A172 (cell line): Measurements from ENCODE around the gene SAP30BP. TPM values are rescaled to one million over a fixed set of nuclear protein-coding genes. Genes with fewer than 3 reads are reported as not detected.

Experiments
- DNase-seq: peaks from one replicate; pipeline ENCODE4 v3.0.0-alpha.2; 2015; ENCODE audit warnings: low spot score
- total RNA-seq: library from RNA; depleted of rRNA; stranded (reverse); fragments of >200 nt; shearing (Covaris generic); gene quantifications from 2 replicates; pipeline ENCODE4 v1.2.3, GENCODE V29; 2014

SAP30BP gene
- total RNA-seq, 1 experiment from 2014 or later: 169 TPM

DNA sequence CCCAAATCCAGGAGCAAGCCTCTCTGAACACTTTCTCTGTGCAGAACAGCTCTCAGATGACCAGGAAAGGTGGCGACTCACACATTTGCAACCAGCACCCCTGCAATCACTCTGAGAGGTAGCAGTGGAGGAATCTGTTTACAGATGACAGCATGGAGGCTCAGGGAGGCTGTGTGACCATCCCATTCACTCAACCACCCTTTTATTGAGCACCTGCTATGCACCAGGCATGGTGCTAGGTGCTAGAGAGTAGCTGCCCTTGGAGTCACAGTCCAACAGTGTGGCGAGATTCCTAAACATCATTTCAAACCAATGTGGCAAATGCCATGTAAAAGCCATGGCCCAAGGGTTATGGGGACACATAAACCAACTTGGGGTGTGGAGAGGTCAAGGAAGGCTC, 52.6 kb downstream of the SAP30BP start:
- DNase-seq: no peak

DNA sequence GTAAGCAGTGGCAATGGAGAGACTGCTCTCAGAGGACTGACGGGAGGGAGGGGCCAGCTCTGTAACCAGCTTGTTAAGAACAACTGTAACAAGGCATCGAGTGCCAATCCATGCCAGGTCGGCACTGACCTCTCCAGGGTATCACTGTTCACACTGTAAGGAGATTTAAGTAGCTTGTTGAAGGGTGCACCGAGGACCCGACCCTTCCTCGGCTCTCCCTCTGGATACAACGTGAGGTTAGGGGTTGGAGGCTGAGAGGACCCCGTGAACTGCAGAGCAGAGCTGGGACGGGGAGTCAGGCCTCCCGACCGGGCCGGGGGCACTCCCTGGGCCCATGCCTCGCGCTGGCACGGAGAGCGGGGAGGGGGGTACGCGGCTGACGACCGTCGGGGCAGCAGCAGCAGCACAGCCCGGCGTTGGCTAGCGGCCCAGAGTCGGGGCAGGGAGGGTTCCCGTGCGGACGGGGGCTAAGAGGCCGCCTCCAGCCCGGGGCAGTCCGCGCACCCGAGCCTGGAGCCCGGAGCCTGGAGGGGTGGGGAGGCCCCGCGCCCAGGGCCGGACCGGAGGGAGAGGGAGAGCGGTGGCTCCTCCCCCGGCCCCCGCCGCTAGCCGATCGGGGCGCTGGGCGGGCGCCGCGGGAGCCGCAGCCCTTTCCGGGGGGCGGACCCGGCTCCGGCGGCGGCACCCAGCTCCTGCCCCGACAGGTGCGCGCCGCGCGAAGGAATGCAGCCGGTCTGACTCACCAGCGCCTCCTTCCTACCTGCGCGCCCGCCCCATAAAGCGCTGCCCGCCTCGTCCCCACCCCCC, 53.7 kb downstream of the SAP30BP start, which contains the start of gene ITGB4:
ITGB4 (plus strand) TSS at position 804 of the 807 bp plus-strand sequence. CDS start 3,245 bp downstream, outside the sequence.
- no peak for DNase-seq

DNA sequence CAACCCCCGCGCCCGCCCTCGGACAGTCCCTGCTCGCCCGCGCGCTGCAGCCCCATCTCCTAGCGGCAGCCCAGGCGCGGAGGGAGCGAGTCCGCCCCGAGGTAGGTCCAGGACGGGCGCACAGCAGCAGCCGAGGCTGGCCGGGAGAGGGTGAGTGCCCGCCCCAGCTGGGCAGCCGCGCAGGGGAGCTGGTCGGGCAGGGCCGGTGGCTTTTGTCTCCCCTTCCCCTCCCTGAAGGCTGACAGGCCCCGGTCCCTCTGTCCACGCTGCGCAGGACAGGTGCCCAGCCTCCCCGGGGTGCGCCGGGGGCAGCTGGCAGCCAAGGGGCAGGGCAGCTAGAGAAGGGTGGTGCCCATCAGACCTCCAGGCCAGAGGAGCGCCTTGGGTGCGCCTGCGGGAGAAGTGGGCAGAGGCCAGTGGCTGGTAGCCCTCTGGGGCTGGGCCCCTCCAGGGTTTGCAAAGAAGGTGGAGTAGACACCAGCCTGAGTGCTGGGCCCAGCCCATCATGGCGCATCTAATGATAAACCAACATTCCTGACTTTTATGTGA, 54.4 kb downstream of the SAP30BP start:
- no peak for DNase-seq

DNA sequence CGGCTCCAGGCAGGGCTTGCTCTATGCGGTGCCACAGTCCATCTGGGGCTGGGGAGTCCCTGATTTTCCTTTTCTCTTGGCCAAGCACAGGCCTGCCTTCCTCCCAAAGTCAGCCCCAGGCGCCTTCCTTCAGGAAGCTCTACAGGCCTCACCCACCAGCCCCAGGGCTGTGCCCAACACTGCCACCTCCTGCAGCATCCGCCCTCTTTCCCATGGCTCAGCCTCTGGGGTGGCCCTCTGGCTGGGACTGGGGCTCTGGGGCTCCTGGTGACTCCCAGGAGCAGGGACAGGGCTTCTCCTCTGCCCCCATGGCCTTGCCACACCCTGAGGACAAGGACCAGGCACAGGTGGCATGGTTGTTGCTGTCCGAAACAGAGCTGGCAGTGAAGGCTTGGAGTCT, 54.9 kb downstream of the SAP30BP start:
- DNase-seq: no peak

DNA sequence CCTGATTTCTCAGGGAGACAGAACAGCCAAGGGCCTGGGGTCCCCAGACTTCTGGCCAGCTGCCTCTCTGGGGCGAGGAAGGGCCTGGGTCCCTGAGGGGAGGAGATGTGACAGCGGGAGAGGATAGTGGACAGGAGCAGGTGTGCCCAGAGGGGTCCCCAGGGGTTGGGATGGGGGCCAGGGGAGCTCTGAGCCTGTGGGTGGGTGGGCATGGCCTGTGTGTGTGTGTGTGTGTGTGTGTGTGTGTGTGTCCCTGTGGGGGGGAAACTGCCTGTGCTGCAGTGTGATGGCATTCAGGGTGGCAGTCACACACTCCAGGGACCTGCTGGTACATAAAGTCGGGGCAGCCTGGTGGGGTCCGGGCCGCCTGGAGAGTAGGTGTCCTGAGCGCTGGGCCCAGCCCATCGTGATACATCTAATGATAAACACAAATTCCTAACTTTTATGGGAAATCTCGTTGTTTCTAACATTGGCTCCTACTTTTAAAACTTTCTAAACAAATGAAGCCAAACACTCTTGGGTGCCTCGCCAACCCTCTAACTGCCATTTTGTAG, 55.5 kb downstream of the SAP30BP start:
- DNase-seq: no peak

DNA sequence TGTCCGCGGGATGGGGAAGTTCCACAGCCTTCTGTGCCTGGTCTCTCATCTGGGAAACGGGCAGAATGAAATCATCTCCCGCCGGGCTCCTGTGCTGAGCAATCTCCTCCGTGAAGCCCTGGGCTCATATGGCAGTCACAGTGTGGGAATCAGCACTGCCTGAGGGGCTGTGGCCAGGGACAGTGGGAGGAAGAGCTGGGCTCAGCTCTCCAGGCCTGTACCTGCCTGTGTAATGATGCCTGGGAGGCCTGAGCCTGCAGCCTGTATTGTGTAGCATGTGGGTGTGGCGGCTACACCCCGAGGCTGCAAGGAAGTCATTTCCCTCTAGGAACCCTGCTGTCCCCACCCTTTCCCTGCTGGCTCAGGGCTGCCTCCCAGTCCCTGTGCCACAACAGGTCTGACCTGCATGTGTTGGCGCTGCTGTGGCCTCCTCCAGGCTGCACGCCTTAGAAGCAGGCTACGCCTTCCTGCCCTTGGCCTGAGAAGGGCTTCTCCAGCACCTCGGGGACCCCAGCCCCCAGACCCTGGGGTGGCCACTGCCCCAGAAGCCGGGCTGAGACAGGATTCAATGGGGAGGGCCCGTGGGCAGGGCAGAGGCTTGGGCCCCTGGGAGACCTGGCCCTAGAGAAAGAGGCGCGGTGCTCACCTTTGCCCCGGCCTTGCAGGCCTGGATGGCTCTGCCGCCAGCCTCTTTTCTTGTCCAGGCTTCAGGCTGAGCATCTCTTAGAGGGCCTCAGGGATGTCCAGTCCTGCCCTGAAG, 56.2 kb downstream of the SAP30BP start:
- DNase-seq: peak; percentile 45

DNA sequence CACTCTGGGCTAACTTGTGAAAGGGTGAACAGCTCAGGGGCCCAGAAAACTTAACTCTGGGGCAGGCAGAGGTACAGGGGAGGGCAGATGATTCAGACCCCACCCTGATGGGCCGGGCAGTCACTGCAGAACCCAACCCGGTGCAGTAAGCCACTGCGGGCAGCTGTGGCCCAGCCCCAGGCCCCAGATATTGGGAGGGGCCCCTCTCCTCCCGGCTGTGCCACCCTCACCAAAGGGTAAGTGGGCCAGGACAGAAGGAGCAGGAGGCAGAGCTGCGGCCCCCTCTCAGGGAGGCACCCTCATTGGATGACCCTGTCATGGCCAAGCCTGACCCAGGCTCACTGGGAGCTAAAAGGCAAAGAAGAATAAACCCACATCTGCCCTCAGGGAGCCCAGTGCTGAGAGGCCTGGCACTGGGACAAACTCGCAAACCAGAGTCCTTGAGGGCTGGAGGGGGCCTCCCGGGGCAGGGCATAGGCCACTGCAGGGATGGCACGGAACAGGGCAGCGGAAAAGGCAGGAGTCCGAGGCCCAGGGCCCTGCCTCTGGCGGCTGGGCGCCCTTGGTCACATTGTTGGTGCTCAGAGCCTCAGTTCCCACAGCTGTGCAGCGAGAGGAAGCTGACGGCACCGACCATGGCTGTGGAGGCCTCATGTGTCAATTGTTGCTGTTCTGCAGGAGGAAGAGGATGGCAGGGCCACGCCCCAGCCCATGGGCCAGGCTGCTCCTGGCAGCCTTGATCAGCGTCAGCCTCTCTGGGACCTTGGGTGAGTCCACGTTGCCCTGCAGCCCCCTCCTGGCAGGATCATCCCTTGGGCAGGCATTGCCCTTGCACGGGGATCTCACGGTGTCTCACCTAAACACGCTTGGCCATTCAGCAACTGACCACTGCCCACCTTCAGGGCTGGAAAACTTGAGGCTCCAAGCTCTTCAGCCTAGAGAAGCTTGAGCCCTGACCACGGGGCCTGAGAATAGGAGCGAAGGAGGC, 57.2 kb downstream of the SAP30BP start:
- no peak for DNase-seq

DNA sequence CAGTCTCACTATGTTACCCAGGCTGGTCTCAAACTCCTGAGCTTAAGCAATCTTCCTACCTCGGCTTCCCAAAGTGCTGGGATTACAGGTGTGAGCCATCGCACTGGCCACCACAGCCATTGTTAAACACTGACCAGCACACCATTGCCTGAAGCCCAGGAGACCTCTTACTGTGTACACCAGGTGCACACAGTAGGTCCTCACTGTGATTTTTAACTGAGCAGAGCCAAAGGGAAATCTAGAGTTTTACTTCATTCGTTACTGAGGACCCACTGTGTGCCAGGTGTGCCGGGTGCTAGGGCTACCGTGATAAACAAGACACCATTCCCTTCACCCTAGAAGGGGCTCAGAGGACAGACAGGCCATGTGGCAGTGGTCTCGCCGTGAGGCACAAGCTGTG, 58.4 kb downstream of the SAP30BP start:
- DNase-seq: no peak

DNA sequence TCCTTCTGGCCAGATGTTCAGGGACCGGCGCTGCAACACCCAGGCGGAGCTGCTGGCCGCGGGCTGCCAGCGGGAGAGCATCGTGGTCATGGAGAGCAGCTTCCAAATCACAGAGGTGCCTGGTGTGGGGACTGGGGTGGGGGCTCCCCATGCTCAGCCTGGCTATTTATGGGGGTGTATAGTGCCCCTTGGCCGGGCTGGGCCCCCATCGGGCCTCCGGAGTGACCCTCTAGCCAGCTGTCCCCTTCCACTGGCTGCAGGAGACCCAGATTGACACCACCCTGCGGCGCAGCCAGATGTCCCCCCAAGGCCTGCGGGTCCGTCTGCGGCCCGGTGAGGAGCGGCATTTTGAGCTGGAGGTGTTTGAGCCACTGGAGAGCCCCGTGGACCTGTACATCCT, 60.3 kb downstream of the SAP30BP start:
- DNase-seq: no peak

DNA sequence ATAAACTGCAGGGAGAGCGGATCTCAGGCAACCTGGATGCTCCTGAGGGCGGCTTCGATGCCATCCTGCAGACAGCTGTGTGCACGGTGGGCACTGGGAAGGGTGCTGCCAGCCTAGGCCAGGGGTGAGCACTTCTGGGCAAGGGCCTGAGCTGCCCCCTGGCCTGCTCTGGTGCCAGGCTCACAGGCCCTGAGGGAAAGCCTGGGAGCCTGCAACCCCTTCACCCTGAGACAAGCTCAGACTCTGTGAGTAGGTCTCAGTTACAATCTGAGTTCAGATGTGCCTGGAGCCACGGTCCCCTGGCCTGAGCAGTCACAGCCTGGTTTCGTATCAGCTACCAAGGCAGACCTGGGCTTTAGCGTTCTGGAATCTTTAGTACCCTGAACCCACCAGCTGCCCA, 62.2 kb downstream of the SAP30BP start:
- DNase-seq: no peak

DNA sequence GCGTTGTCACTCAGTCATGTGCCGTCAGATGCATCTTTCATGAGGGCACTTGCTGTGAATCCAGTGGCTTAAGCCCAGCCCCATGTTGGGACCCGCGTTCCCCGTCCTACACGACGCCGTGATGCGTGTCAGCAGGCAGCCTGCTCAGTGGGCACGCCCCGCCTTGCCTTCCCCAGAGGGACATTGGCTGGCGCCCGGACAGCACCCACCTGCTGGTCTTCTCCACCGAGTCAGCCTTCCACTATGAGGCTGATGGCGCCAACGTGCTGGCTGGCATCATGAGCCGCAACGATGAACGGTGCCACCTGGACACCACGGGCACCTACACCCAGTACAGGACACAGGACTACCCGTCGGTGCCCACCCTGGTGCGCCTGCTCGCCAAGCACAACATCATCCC, 62.9 kb downstream of the SAP30BP start:
- DNase-seq: no peak

DNA sequence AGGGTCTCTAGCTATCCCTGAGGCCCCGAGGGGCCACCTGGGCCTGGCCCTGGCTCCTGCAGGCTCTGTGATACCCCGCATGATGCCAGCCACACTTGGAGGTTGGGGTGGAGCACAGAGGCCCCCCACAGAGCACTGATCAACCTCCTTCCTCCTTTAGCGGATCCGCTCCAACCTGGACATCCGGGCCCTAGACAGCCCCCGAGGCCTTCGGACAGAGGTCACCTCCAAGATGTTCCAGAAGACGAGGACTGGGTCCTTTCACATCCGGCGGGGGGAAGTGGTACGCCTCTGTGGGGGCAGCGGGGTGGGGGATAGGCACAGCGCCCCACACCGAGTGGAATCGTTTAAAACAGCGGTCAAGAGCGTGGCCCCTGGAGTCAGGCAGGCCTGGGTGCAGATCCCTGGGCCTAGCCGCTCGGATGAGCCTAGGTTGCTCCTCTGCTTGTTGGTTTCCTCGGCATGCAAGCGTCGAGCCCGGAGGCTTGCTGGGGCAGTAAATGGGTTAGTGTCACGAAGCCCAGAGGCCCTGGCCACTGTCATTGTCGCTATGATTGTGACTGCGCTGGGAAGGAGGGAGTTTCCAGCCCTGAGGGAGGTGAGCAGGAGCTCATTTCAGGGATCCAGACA, 64.1 kb downstream of the SAP30BP start:
- no peak for DNase-seq

DNA sequence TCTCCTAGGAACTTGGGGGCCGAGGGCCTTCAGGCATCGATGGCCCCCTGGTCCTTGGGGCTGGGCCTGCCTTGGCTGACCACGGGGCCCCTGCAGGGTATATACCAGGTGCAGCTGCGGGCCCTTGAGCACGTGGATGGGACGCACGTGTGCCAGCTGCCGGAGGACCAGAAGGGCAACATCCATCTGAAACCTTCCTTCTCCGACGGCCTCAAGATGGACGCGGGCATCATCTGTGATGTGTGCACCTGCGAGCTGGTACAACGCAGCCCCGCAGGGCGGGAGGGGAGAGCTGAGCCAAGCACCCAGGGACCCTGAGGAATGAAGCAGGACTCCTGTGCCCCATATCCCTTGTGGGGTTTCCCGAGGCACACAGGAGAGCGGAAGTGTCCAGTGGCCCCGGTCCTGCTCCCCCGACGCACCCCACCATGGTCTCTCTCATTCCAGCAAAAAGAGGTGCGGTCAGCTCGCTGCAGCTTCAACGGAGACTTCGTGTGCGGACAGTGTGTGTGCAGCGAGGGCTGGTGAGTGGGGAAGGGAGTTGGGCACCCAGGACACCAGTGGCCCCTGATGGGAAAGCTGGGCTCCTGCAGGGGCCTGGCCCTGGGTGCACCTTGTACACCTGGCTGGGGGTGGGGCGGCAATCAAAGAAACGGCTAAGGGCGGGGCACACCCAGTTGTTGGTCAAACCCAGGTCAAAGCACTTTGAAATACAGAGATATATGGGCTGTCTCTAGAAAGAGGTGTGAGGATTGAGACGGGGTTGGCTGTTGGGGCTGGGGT, 64.8 kb downstream of the SAP30BP start:
- DNase-seq: no peak

DNA sequence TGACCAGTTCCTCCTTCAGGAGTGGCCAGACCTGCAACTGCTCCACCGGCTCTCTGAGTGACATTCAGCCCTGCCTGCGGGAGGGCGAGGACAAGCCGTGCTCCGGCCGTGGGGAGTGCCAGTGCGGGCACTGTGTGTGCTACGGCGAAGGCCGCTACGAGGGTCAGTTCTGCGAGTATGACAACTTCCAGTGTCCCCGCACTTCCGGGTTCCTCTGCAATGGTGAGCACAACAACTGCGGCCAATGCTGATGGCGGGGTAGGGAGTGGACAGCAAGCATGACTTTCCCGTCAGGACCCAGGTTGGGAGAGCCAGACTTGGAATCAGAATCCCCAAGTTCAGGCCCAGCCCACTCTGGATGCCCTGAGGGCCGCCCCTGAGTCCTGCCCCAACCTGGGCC, 66.3 kb downstream of the SAP30BP start:
- no peak for DNase-seq

DNA sequence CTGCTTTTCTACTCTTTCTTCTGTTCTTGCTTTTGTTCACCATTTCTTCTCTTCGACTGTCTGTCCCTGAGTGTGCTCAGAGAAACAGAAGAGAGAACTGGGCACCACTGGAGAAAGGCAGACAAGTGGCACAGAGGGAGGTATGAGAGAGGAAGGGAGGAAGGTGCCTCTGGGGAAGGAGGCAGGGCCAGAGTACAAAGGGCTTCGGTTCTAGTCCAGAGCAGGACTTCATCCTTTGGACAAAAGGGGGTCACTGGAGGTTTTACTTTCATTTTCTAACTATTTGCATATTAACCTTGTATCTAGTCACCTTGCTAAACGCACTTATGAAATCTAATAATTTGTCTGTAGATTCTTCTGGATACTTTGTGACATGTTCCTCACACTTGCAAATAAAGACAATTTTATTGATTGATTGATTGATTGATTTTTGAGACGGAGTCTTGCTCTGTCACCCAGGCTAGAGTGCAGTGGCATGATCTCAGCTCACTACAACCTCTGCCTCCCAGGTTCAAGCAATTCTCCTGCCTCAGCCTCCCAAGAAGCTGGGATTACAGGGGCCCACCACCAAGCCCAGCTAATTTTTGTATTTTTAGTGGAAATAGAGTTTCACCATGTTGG, 67.6 kb downstream of the SAP30BP start:
- DNase-seq: no peak

DNA sequence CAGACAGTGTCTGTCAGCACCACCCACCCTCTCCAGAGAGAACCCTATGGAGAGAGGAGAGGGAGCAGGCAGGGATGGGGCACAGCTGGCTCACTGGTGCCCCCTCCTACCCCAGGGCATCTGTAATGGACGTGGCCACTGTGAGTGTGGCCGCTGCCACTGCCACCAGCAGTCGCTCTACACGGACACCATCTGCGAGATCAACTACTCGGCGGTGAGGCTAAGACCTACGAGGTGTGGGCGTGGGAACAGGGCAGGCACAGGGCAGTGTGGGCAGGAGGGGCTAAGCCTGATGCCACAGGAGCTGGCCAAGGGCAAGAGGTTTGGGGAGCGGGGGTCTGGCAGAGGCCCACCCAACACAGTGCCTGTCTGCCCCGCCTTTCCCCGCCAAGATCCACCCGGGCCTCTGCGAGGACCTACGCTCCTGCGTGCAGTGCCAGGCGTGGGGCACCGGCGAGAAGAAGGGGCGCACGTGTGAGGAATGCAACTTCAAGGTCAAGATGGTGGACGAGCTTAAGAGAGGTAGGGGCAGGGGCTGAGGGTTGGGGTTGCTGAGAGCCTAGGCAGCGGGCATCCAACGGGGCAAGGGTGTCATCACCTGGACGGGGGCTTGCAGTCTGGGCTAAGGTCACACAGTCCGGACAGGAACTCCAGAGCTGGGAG, 69.2 kb downstream of the SAP30BP start:
- no peak for DNase-seq

DNA sequence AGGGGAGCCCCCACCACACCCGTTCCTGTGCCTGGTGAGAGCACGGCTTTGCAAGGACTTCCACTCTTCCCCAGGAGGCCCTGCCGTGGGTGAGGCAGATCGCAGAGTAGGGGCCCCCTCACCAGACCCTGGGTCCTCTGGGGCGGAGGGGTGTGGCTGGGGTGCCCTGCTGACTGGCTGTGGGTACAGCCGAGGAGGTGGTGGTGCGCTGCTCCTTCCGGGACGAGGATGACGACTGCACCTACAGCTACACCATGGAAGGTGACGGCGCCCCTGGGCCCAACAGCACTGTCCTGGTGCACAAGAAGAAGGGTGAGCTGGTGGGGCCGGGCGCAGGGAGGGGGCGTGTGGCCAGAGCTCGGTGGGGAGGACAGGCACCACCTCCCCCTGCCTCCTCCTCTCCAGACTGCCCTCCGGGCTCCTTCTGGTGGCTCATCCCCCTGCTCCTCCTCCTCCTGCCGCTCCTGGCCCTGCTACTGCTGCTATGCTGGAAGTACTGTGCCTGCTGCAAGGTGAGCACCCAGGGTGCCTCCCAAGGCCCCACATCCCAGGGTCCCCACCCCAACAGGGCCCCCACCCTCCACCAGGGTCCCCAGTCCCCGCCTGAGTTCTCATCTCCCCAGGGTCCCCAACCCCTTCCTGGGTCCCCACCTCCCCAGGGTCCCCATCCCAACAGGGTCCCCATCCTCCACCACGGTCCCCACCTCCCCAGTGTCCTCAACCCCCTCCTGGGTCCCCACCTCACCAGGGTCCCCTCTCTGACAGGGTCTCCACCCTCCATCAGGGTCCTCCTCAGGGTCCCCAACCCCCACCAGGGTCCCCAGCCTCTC, 70.2 kb downstream of the SAP30BP start:
- DNase-seq: no peak

DNA sequence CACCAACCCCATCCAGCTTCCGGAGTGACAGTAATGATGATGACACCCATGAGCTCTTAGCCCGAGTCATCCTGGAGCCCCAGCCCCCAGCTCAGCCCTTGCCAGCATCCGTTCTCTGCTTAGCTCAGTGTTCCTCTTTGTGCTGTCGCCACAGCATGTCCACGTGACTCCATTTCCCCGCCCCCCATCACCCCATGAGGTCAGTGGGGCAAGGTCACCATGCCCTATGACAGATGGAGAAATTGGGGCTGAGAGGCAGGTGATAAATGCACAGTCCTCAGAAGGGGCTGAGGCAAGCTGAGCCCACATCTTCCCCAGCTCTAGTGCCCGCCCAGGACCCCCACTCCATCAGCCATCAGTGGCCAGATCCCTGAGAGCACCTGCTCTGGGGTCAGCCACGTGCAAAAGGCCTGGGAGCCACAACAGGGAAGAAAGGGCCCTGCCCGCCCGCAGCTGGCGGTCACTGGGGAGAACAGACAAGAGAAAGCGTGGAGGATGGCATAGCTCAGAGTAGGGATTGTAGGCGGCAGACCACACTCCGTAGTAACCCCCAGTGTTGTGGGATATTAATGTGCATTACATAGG, 71.2 kb downstream of the SAP30BP start:
- DNase-seq: peak; percentile 48
